Epidermal melanocyte (primary cell): ENCODE measurements around the gene PLCL2.

Experiments used
- DNase-seq: peaks from one replicate; pipeline ENCODE4 v3.0.0; 2011; ENCODE audit warnings: low spot score; ENCODE audit not compliant: insufficient read length

PLCL2 gene

DNA sequence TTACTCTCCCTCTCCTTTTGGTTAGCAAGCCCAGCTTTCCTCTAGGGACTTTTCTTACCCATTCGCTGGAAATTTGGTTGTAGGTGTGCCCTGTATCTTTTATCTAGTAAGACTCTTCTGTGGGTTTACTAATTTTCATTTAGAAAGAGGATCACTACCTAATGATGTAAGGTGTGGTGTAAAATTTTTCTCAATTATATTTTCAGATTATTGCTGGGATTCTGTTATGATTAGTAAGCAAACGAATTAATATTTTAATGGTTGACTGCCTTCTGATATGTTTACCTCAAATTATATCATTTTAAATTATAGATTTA lies 28.5 kb downstream of the PLCL2 start:
- DNase-seq: no peak

DNA sequence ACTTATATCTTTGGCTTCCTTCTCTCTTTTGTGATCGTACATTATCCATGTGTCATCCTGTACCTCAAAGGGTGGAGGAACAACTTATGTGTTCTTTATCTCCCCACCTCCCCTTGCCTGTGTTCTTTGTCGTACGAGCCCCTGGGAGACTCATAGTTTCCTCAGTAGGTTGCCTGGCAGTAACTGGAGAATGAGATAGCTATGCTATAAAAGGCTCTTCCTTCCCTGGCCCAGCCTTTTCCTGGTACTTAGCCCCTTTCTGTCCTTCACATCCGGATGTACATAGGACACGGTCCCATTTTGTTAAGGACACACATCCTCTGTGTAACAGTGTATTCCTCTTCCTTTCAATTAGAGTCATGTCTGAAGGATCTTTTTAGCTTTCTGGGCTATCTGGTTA lies 32.1 kb downstream of the PLCL2 start:
- no peak for DNase-seq

DNA sequence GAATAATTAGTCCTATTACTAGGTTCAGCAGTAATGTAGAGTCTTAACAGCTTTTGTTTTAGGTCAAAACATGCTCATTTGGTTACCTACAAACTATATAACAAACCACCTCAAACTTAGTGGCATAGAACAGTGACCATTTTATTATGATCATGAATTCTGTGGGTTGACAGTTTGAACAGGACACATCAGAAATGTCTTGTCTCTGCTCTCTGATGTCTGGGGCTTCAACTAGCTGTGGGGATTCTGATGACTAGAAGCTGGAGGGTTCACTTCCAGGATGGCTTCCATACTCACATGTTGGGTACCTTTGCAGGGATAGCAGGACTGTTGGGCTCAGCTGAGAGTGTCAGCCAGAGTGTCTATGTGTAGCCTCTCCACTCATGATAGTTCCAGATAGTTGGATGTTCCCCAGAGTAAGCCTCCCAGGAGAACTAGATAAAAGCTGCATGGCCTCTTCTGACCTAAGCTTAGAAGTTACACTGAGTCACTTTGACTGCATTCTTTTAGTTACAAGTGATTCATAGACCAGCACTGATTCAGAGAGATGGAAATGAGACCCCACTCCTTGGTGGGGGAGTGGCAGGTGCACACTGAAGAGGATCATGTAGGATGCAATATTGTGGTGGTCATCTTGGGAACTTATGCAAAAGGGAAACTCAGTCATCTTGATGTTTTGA lies 32.6 kb downstream of the PLCL2 start:
- no peak for DNase-seq

DNA sequence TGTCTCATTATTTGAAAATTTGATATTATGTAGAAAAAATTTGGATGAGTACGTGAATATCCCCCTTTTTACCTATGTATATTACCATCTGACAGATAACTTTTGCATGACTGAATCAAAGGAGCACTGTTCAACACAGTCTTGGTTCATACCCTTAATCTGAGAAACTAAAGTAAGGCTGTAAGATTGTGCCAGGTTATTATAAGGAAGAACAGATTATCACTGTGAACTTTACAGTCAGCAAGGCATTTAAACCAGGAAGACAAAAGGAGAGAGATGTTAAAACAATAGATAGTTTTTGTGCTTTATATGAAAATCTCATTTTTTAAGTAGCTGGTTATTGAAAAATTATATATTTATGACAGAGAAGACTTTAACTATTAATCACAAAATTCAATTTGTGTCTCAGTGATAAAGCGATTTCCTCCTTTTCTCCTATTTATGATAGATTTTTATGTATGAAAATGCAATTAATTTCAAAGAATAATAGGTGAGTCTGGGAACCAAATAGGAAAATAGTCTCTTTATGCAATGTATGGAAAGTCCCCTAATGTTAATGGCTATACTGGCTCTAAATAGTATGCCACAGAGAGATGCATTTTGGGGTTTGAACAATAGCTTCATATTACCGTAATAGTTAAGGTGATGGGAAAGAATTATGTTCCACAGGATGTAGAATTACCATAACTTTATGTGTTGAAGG lies 33.4 kb downstream of the PLCL2 start:
- DNase-seq: no peak

DNA sequence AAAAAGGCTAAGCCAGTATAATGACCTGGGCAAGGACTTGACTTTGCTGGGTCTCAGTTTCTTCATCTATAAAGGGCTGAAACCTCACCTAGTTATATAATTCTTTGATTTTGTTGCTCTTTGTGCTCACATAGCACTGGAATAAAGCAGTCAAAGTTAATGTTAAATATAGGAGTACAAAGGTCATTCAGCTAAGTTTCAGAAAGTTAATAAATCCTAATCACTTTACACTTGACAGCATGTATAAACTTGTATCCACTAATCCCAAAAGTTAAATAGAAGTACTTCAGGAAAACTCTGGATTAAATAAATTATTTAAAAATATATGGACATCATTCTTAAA lies 33.9 kb downstream of the PLCL2 start:
- DNase-seq: no peak

DNA sequence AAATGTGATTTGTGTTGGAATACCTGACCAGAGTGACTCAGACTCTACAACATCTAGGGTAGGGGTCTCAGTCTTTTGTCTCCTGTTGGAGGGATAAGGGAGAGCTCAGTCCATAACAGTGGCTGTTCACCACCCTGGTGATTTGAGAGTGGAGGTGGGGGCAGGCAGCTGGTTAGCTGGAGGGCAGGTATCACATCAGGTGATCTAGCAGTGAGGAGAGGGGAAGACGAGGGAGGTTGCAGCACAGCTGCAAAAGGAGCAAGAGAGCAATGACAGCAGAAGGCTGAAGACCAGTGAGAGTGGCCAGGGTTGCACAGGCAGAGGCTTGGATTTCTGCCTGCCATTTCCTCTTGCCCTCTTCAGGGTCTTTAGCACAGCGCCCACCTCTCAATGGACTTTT lies 38.4 kb downstream of the PLCL2 start:
- DNase-seq: no peak

DNA sequence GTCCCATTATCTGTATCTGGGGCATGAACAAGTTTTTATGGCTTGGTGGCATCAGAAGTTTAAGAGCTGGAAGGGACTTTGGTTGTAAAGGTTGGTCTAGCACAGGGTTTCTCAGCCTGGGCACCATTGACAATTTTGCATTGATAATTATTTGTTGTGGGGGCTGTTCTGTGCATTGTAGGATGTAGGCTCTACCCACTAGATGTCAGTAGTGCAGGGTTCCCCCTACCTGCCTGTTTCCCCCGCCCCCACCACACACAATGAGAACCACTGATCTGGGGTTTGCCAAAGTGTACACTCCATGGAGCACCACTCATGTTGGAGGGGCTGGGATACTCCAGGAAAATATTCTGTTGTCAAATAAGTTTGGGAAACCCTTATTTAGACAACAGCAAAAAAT lies 42.7 kb downstream of the PLCL2 start:
- DNase-seq: no peak

DNA sequence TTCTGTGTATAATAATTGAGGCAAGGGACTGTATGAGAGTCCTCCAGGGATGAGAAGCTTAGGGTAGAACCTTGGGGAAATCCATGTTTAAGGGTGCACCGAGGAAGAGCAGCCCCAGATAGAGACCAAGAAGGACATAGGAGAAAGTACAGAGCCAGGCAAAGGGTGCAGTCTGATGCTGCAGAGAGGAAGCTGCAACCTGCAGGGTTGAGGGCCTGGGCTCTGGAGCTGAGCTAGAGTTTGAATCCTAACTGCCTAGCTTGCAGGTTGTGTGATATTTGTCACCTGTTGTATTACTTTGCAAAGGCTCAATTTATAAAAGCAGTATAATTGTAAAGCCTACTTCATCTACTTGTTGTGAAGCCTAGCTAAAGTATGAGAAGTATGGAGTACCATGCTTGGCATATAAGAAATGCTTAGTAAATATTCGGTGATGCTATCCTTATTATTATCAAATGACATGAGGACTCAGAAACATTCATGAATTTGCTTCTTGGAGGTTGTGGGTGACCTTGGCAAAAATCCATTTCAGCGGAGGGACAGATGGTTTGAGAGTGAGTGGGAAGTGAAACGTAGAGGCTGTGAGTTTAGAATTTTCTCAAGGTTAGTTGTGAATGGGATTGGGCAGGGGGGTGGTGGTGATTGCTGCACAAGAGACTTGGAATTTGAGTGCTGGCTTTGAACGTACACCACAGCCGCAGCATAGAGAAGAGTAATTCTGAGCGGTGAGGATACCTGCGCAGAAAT lies 43.8 kb downstream of the PLCL2 start:
- no peak for DNase-seq

DNA sequence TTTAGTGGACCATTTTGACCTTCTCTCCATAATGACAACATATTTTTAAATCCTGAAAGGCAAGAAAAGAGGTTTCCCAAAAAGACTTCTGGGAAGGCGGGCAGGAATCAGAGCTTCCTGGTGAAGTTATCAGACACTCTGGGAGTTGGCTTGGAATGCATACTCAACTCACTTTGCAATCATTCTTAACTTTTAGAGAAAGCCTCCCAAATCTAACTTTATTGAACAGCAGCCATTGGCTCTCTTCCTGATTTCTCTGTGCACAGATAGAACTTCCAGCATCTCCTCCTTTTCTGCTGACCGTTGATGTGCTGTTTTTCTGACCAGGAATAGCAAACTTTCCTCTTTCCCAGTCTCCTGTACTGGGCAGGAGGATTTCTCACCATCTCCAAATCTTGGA lies 44.6 kb downstream of the PLCL2 start:
- no peak for DNase-seq

DNA sequence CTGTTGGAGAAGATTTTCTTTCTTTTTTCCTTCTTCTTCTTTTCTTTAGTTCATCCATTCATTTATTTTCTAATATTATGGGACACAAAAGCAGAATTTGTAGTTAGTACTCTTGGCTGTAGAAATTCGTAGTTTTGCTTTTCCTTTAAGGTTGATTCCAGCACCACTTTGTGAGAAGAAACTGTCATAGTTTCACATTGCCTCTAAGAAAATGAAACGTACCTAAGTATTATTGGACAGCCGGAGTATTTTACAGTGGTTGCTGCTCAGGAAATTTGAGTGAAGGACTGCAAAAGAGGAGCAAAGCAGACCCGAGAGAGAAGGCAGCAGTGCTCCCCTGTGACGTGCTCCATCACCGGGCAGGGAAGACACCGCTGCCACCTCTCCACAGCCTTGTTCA lies 48.1 kb downstream of the PLCL2 start:
- DNase-seq: no peak

DNA sequence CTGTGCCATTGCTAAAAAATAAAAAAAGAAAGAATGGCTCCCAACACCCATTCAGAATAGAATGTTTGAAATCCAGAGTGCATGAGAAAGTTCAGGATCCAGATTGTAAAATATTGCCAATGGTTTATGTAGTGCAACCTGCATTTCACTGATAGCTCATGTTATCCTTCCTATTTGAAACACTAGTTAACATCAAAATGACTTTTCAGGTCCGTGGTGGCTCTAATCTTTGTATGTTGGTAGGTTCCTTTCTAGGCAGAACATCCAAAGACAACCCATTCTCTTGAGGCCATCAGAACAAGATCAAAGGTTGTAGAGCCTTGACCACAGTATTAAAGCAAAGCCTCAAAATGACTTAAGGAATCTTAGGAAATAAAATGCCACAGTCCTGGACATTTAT lies 51.0 kb downstream of the PLCL2 start:
- no peak for DNase-seq

DNA sequence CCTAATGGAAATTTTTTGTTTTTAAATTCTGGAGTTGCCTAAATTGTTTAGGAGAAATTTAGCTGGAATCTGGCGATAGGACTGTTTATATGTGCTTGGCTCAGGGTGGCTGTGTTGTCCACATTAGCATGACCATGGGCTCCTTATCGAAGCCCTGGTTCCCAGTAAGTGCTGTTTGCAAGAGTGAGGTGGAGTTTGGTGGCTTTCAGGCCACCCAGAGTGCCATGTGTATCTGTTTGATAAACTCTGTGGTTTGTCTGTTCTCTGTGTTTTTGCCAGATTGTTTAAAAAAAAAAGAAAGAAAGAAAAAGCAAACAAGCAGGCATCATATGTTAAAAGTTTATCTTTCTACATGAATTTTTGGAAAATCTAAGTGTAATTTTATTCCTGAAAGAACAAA lies 51.5 kb downstream of the PLCL2 start:
- DNase-seq: no peak

DNA sequence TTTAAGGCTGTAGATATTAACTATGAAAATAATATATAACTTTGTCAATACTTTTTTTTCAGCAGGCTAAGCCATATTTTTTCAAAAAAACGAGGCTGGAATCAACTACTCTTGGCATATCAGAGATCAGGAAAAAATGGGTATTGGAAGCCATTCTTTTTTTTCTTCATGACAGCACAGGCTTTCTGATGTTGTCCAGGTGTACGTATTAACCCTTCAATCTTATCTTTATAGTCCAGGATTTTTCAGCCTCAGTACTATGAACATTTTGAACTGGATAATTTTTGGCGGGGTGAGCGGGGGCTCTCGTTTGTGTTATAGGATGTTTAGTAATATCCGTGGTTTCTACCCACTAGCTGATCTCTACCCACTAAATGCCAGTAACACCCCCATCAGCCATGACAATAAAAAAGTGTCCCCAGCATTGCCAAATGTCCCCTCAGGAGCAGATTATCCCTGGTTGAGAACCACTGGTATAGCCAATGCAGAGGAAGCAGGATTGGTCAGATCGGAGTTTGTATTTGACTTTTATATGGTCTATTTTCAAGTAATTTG lies 52.0 kb downstream of the PLCL2 start:
- DNase-seq: no peak

DNA sequence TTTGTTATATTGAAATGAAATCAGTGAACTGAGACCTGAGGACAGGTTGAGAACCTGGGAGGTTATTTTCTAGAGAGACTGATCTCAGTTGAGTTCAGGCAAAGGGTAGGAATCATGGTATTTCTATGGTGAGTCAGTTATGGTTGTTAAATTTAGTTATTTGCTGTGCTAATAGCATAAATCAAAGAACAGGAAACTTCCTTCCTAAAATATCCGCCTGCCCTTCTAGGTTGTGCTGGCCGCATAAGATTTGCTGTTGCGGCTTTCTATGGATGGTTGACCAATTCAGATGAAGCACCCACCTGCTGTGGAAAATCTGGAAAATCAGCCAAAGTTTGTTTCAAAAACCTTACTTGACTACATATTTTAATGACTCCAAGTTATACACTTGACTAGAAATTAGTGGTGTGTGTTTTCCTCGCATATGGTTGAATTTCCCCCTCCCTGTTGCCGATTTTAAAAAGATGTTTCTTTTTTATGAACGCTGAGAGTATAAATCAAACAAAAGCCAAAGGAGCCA lies 52.6 kb downstream of the PLCL2 start:
- DNase-seq: no peak

DNA sequence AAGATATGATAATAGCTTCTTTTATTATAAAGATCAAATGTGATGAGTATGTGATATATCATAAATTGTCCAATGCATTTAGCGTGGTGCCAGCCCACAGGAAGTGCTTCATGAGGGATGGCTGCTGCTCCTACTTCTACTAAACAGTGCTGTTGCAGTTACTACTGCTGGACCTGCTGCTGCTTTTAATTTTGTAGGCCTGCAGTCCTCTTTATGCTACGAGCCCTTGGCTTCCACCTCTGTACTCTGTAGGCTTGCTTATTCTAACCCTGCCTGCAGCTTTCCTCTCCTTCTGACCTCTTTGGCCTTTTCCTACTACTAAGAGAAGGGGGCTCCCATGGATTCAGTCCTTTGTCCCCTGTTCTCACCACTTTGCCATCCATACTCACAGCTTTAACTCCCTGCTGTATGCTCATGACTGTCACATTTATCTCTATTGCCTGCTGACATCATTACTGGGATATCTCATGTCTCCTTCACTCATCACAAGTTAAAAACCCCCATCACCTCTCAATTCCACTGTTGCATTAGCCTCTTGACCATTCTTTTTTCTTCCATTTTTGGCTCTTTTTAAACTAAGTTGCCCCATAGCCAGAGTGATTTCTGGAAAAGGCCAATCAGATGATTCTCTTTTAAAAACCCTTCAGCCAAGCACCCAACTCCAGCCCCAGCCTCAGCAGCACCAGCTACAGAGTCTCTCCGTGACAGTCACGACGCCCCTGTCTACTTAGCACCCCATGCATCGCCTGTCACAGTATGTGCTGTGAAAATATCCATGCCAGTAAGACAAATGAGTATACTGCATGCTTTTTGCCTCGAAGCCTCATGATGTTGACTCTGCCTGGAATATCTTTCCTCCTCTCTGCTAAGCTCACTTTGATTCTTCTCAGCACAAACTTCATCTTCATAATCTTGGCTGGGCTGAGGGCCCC lies 56.3 kb downstream of the PLCL2 start:
- no peak for DNase-seq

DNA sequence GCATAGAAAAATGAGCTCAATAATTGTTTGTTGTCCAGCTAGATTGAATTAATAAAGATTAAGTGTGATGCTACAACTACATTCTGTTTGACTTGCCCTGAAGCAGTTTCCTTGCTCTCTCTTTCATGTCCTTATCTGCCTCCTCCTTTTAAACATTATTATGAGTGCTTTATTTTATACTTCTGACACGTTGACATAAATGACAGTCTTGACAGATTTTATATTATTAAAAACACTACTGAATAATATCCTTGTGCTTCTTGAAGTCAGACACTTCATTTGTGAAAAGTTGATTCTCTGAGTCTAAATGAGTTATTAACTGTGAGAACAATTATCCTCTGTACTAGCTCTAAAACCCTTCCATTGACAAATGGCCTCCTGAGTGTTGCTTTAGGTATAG lies 58.2 kb downstream of the PLCL2 start:
- no peak for DNase-seq

DNA sequence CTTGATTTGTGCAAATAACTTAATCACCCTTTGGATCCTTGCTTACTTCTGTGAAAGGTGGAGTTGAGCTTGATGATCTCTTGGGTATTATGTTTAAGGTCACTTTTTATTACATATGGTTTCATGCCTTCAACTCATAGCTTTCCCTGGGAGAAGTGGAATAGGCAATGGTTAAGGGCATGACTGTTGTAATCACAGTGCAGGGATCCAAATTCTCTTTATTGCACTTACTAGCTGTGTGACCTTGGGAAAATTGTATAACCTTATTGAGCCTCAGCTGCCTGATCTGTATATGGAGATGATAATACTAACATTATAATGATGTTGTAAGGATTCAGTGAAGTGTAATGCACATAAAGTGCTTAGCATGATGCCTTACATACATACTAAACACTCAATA lies 59.1 kb downstream of the PLCL2 start:
- DNase-seq: no peak

DNA sequence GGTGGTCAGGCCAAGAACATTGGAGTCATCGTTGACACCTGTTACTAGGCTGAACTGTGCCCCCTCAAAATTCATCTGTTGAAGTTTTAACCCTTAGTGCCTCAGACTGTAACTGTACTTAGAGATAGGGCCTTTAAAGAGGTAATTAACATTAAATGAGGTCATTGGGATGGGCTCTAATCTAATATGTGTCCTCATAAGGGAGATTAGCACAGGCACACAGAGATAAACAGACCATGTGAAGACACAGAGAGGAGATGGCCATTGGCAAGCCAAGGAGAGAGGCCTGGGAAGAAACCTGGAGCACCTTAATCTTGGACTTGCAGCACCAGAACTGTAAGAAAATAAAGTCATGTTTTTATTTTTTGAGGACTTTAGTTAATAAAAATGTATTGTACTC lies 59.6 kb downstream of the PLCL2 start:
- no peak for DNase-seq

DNA sequence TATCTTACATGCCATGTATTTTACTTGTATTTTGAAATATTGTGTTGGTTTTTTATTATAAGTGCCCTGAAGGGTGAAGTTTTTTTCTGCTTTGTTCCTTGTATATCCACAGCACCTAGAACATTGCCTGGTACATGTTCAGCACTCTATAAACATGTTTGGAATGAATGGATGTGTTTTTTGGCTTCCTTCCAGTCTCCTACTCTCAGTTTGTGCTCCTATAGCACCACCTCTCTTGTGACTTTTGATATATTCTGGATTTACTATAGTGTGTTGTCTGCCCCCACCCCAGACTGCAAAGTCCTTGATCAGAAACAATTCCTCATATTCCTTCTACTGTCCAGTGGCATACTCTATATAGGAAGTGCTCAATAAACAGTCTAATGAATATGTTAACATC lies 60.6 kb downstream of the PLCL2 start:
- DNase-seq: no peak

DNA sequence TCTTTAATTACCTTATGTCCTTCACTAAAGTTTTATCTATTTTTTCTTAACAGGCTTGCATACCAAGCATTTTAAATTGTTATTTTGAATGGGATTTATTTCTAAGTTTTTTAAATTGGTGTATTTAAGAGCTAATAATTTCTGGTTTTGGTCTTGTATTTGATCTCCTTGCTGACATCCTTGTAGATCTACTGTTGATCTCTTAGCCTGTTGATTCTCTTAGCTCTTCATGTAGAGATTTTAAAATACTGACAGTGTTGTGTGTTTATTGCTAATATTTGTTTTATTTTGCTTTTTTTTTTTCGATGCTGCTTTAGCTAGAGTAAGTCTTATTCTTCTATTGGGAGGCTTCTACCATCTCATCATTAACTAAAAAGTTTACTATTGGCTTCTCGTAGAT lies 65.5 kb downstream of the PLCL2 start:
- DNase-seq: no peak

DNA sequence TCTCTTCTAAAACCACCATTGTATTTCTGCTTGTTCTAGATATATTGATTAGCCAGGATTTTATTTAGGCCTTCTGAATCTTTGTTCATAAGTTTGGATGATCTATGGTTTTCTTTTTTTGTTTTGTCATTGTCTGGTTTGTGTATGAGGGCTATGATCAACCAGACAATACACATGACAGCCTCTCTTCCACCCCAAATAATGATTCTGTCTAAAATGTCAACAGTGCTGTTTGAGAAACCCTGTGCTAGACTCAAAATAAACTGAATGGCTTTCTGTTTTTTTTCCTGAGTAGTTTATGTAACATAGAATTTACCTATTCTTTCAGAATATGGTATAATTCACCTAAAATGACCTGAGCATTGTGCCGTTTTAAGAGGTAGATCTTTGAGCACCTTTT lies 66.1 kb downstream of the PLCL2 start:
- no peak for DNase-seq
